ENCODE measurements around the gene PAX8. TPM values are rescaled to one million over a fixed set of nuclear protein-coding genes. Genes with fewer than 3 reads are reported as not detected.
A peak's percentile ranks its signal among the peaks of the same experiment; 100 is the strongest.

PAX8 gene
- total and polyA plus RNA-seq, 10 of the 15 experiments (the other 5 are each of a cell fraction or from before 2014, with no cell fraction given), result 0.16 to 2.5 (median 0.97) TPM

DNA sequence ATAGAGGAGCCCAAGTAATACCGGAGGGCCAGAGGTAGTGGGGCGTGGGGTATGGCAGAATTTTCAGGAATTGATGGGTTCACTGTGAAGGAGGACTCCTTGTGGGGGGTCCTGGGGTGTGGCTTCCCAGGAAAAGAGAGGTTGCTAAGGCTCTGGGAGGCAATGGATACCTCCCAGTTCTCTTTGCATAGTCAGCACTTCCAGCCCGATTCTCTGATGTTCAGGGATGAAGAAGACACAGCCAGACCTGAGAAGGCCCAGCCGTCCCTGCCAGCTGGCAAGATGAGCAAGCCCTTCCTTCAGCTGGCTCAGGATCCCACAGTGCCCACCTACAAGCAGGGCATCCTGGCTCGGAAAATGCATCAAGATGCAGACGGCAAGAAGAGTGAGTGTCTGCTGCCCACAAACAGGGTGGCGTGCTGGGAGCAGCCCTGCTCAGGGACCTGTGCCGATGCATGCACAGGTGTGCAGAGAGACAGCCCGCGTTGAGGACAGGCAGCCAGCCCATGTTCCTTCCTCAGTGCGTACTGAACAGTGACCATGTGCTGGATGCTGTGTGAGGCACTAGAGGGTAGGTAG lies 82.7 kb downstream of the PAX8 start:
- TF ChIP-seq NFIC (IDR thresholded peaks at IDR 0.05; ENCODE audit: low read depth, low read length) (no peak), POLR2A (IDR thresholded peaks at IDR 0.05; ENCODE audit: low read depth, low read length) (peak; percentile 50; the same call in 1 of the 2 replicates)
- H3K4me3 ChIP-seq, result no peak overlapping the region
- no peak overlapping the region for H3K9ac ChIP-seq (ENCODE audit: control insufficient read depth, insufficient read depth, low read length)
- ATAC-seq (no peak), DNase-seq (ENCODE audit: low read depth, low spot score) (no peak), FAIRE-seq (no peak)
- peaks cover 49 to 56% of the 10 kb centered on the region in 2 experiments for H3K36me3 ChIP-seq (ENCODE audit: control insufficient read depth in 2 of 2, insufficient read depth in 2 of 2, low read length in 1 of 2)
- no peaks in the 10 kb centered on the region; the same call in 2 of the 3 replicates for H3K9me3 ChIP-seq (replicated peaks; ENCODE audit: control insufficient read depth, insufficient read depth, low read length)
- no peaks in the 10 kb centered on the region for H4K20me1 ChIP-seq (ENCODE audit: control insufficient read depth, insufficient read depth)
- no TSS peak for BruUV-seq (replicated peaks)
- H3K4me2 ChIP-seq (ENCODE audit: control insufficient read depth, insufficient read depth), result no peak overlapping the region
- WGBS (ENCODE audit: insufficient coverage, insufficient replicate concordance, low lambda C conversion rate, missing lambda C conversion rate), result 93% methylated on average over 11 of the region's 11 CpGs
- in situ Hi-C loops (cut with MboI) (no loop called here), intact Hi-C loops (cut with micrococcal nuclease; ENCODE audit: unreplicated experiment) (no loop called here)
- H3K79me2 ChIP-seq (ENCODE audit: control insufficient read depth, insufficient read depth, low read length), result no peaks in the 10 kb centered on the region
- H2AFZ ChIP-seq (ENCODE audit: control insufficient read depth, low read depth, low read length), result no peak overlapping the region
- H3K27me3 ChIP-seq (replicated peaks in 1 of 2; ENCODE audit: control insufficient read depth in 2 of 2, insufficient read depth in 2 of 2, low read length in 1 of 2), result no peaks in the 10 kb centered on the region
- H3K27ac ChIP-seq (ENCODE audit: control insufficient read depth, insufficient read depth), result no peak overlapping the region
- POLR2A ChIA-PET, result interaction anchor here (0.9 kb wide), 1 partner anchor 10 kb away, joined by 3 read pairs; no protein-coding TSS in a partner anchor
- CTCF ChIA-PET, result interaction anchor here (4.1 to 12.2 kb wide), 3 partner anchors 14 to 59 kb away, joined by 29 to 106 read pairs (median 97); partner anchors contain the start of gene PSD4
- RAD21 ChIA-PET (ENCODE audit: unreplicated experiment), result interaction anchor here (4.4 kb wide), 1 partner anchor 58 kb away, joined by 37 read pairs; no protein-coding TSS in a partner anchor
- SMC1A ChIA-PET (ENCODE audit: uncharacterized antibody, unreplicated experiment), result no interaction called here
- no peaks in the 10 kb centered on the region for H3K4me1 ChIP-seq (ENCODE audit: control insufficient read depth, insufficient read depth, low read length)

DNA sequence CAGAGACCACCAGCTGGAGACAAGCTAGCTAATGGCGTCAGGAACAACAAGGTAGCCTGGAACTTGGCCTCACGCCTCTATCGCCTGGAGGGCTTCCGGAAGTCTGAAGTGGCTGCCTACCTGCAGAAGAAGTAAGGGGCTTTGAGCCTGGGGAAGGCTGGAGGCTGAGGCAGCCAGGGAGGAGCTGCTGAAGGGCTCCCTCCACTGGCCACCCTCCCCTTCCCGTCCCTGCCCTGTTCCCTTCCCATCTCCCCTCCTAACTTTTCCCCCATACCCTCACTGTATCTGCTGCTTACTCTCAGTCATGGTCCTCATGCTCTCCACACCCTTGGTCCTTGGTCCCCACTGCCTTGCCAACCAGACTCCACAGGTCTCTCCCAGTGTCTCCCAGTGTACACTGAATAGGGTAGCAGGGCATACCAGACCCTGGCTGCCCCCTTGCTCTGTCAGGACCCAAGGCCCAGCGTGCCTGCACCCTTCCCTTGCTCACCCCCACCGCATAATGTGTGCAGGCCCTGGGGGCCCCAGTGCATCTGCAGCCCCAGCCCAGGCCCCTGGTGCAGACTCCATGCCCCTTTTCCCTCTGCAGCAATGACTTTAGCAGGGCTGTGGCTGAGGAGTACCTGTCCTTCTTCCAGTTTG lies 86.1 kb downstream of the PAX8 start:
- ChIA-PET SMC1A (ENCODE audit: uncharacterized antibody, unreplicated experiment) (no interaction called here), CTCF (interaction anchor here (0.6 to 6.7 kb wide), 4 partner anchors 9 to 112 kb away, joined by 3 to 40 read pairs (median 6); no protein-coding TSS in a partner anchor), POLR2A (interaction anchor here (1.2 to 1.5 kb wide), 2 partner anchors 9 to 13 kb away, joined by 3 read pairs; no protein-coding TSS in a partner anchor), RAD21 (ENCODE audit: unreplicated experiment) (no interaction called here)
- Histone ChIP-seq H3K27ac (ENCODE audit: control insufficient read depth, insufficient read depth) (no peak overlapping the region), H4K20me1 (ENCODE audit: control insufficient read depth, insufficient read depth) (peaks cover 5% of the 10 kb centered on the region; the same call in 1 of the 2 replicates), H3K36me3 (ENCODE audit: control insufficient read depth in 2 of 2, insufficient read depth in 2 of 2, low read length in 1 of 2) (peaks cover 32 to 47% of the 10 kb centered on the region in 2 experiments), H3K79me2 (ENCODE audit: control insufficient read depth, insufficient read depth, low read length) (peaks cover 2% of the 10 kb centered on the region; the same call in 1 of the 2 replicates), H2AFZ (ENCODE audit: control insufficient read depth, low read depth, low read length) (no peak overlapping the region), H3K9ac (ENCODE audit: control insufficient read depth, insufficient read depth, low read length) (no peak overlapping the region), H3K9me3 (replicated peaks; ENCODE audit: control insufficient read depth, insufficient read depth, low read length) (no peaks in the 10 kb centered on the region; the same call in 2 of the 3 replicates), H3K4me3 (no peak overlapping the region), H3K4me2 (ENCODE audit: control insufficient read depth, insufficient read depth) (no peak overlapping the region), H3K27me3 (replicated peaks in 1 of 2; ENCODE audit: control insufficient read depth in 2 of 2, insufficient read depth in 2 of 2, low read length in 1 of 2) (no peaks in the 10 kb centered on the region), H3K4me1 (ENCODE audit: control insufficient read depth, insufficient read depth, low read length) (no peaks in the 10 kb centered on the region)
- FAIRE-seq, result no peak
- BruUV-seq (replicated peaks), result no TSS peak
- ATAC-seq, result no peak
- no peak for TF ChIP-seq ZBTB4 (CRISPR knock-in tag; IDR thresholded peaks at IDR 0.05)
- TF ChIP-seq, protein P1, sequence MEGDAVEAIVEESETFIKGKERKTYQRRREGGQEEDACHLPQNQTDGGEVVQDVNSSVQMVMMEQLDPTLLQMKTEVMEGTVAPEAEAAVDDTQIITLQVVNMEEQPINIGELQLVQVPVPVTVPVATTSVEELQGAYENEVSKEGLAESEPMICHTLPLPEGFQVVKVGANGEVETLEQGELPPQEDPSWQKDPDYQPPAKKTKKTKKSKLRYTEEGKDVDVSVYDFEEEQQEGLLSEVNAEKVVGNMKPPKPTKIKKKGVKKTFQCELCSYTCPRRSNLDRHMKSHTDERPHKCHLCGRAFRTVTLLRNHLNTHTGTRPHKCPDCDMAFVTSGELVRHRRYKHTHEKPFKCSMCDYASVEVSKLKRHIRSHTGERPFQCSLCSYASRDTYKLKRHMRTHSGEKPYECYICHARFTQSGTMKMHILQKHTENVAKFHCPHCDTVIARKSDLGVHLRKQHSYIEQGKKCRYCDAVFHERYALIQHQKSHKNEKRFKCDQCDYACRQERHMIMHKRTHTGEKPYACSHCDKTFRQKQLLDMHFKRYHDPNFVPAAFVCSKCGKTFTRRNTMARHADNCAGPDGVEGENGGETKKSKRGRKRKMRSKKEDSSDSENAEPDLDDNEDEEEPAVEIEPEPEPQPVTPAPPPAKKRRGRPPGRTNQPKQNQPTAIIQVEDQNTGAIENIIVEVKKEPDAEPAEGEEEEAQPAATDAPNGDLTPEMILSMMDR (IDR thresholded peaks at IDR 0.05 in 2 of 3, conservative IDR thresholded peaks at IDR 0.05 in 1 of 3; ENCODE audit: control insufficient read depth in 2 of 3, extremely low read depth in 1 of 3, insufficient read depth in 1 of 3, low read depth in 3 of 3, low read length in 3 of 3), result peak in 1 of 3 experiments; percentile 13; a peak in 1 of 6 replicates
- WGBS (ENCODE audit: insufficient coverage, insufficient replicate concordance, low lambda C conversion rate, missing lambda C conversion rate), result 83% methylated on average over 7 of the region's 7 CpGs
- DNase-seq (ENCODE audit: low read depth, low spot score), result no peak
- intact Hi-C loops (cut with micrococcal nuclease; ENCODE audit: unreplicated experiment), result no loop called here
- in situ Hi-C loops (cut with MboI), result no loop called here

All from GM12878 (cell line).